GM19193 (cell line): Measurements from ENCODE around the gene POLE.

Experiments used
- POLR2A ChIP-seq: IDR thresholded peaks from 4 replicates; pipeline ENCODE4 v1.6.1; 2011; ENCODE audit not compliant: insufficient read depth, insufficient read length; ENCODE audit errors: extremely low read depth

POLE gene

GRCh38 chr12:132723764-132724140 lies 36.6 kb upstream of the POLE start:
- no peak for TF ChIP-seq POLR2A

- TF ChIP-seq POLR2A: peak; percentile 34
Observed at GRCh38 chr12:132723015-132723763, 36.0 kb upstream of the POLE start.

GRCh38 chr12:132720606-132721345 lies 33.6 kb upstream of the POLE start:
- TF ChIP-seq POLR2A: peak; percentile 6

GRCh38 chr12:132719954-132720324 lies 32.8 kb upstream of the POLE start:
- no peak for TF ChIP-seq POLR2A

GRCh38 chr12:132719141-132719953 lies 32.2 kb upstream of the POLE start:
- no peak for TF ChIP-seq POLR2A

GRCh38 chr12:132718644-132719043 lies 31.5 kb upstream of the POLE start:
- TF ChIP-seq POLR2A: no peak

GRCh38 chr12:132717531-132718387 lies 30.6 kb upstream of the POLE start:
- no peak for TF ChIP-seq POLR2A

GRCh38 chr12:132717011-132717410 lies 29.9 kb upstream of the POLE start:
- TF ChIP-seq POLR2A: no peak

GRCh38 chr12:132716356-132716755 lies 29.2 kb upstream of the POLE start:
- no peak for TF ChIP-seq POLR2A

GRCh38 chr12:132715874-132716273 lies 28.7 kb upstream of the POLE start:
- no peak for TF ChIP-seq POLR2A

- no peak for TF ChIP-seq POLR2A
Observed at GRCh38 chr12:132713123-132713522, 26.0 kb upstream of the POLE start.

GRCh38 chr12:132711080-132711843 lies 24.1 kb upstream of the POLE start:
- TF ChIP-seq POLR2A: no peak

- peak; percentile 93 for TF ChIP-seq POLR2A
Observed at GRCh38 chr12:132710405-132711079, 23.4 kb upstream of the POLE start, which contains the start of gene PGAM5. TSS of gene PGAM5 (plus strand) at chr12:132710842. CDS start at chr12:132710877, 35 bp downstream.

GRCh38 chr12:132710043-132710404 lies 22.9 kb upstream of the POLE start:
- no peak for TF ChIP-seq POLR2A

- no peak for TF ChIP-seq POLR2A
Observed at GRCh38 chr12:132708150-132708549, 21.0 kb upstream of the POLE start.
